Glutamatergic neuron (in vitro differentiated cells): ENCODE results near the gene MDM4. TPM values are rescaled to one million over a fixed set of nuclear protein-coding genes. Genes with fewer than 3 reads are reported as not detected.
A peak's percentile ranks its signal among the peaks of the same experiment; 100 is the strongest.

Experiments
- DNase-seq: peaks from one replicate; pipeline ENCODE4 v3.0.0; 2022
- H3K27ac Mint-ChIP-seq: one replicate; pipeline ENCODE4 v1.8.0; 2020; ENCODE audit warnings: mild to moderate bottlenecking, mixed read lengths, inconsistent platforms; ENCODE audit not compliant: unreplicated experiment
- H3K27me3 Mint-ChIP-seq: one replicate; pipeline ENCODE4 v1.8.0; 2020; ENCODE audit warnings: mild to moderate bottlenecking, moderate library complexity, mixed read lengths, inconsistent platforms; ENCODE audit not compliant: unreplicated experiment
- H3K36me3 Mint-ChIP-seq: one replicate; pipeline ENCODE4 v1.8.0; 2020; ENCODE audit warnings: mild to moderate bottlenecking, mixed read lengths, inconsistent platforms; ENCODE audit not compliant: unreplicated experiment
- H3K4me1 Mint-ChIP-seq: one replicate; pipeline ENCODE4 v1.8.0; 2020; ENCODE audit warnings: mild to moderate bottlenecking, low read depth, mixed read lengths, inconsistent platforms; ENCODE audit not compliant: unreplicated experiment
- H3K4me3 Mint-ChIP-seq: one replicate; pipeline ENCODE4 v1.8.0; 2020; ENCODE audit warnings: mild to moderate bottlenecking, mixed read lengths, inconsistent platforms; ENCODE audit not compliant: unreplicated experiment
- H3K9me3 Mint-ChIP-seq: one replicate; pipeline ENCODE4 v1.8.0; 2020; ENCODE audit warnings: mild to moderate bottlenecking, moderate library complexity, mixed read lengths, inconsistent platforms; ENCODE audit not compliant: unreplicated experiment
- CTCF ChIP-seq: fragments of 200-600 bp; sonication (generic); IDR thresholded peaks from one replicate; pipeline ENCODE4 v1.5.0; 2021; ENCODE audit not compliant: partially characterized antibody, unreplicated experiment
- total RNA-seq: library from RNA; stranded (reverse); fragmentation: NEBNext Ultra II Directional; extraction: Animal tissue kit (Norgen Biotek cat#: 25700); gene quantifications from one replicate; pipeline ENCODE4 v1.2.1, GENCODE V29; 2021; ENCODE audit not compliant: unreplicated experiment

MDM4 gene
- total RNA-seq, 1 donor from 2014 or later: 93.9 TPM

GRCh38 chr1:204600203-204600602 lies 84.0 kb downstream of the MDM4 start:
- H3K27me3 Mint-ChIP-seq: no peaks in the 10 kb centered on the region
- no peak for TF ChIP-seq CTCF
- no peak for DNase-seq
- H3K4me3 Mint-ChIP-seq: no peak overlapping the region
- no peak overlapping the region for H3K27ac Mint-ChIP-seq
- H3K36me3 Mint-ChIP-seq: no peaks in the 10 kb centered on the region
- H3K4me1 Mint-ChIP-seq: peaks cover 24% of the 10 kb centered on the region
- peaks cover 2% of the 10 kb centered on the region for H3K9me3 Mint-ChIP-seq

GRCh38 chr1:204600968-204601367 lies 84.8 kb downstream of the MDM4 start:
- peak; percentile 40 for TF ChIP-seq CTCF
- Mint-ChIP-seq H3K36me3 (no peaks in the 10 kb centered on the region), H3K27me3 (no peaks in the 10 kb centered on the region), H3K4me1 (peaks cover 24% of the 10 kb centered on the region), H3K27ac (no peak overlapping the region), H3K4me3 (no peak overlapping the region), H3K9me3 (peaks cover 2% of the 10 kb centered on the region)
- DNase-seq: no peak

- DNase-seq: no peak
- H3K27ac Mint-ChIP-seq: peak overlapping the region; percentile 52
Measured at GRCh38 chr1:204602111-204602579, 85.9 kb downstream of the MDM4 start.

DNA sequence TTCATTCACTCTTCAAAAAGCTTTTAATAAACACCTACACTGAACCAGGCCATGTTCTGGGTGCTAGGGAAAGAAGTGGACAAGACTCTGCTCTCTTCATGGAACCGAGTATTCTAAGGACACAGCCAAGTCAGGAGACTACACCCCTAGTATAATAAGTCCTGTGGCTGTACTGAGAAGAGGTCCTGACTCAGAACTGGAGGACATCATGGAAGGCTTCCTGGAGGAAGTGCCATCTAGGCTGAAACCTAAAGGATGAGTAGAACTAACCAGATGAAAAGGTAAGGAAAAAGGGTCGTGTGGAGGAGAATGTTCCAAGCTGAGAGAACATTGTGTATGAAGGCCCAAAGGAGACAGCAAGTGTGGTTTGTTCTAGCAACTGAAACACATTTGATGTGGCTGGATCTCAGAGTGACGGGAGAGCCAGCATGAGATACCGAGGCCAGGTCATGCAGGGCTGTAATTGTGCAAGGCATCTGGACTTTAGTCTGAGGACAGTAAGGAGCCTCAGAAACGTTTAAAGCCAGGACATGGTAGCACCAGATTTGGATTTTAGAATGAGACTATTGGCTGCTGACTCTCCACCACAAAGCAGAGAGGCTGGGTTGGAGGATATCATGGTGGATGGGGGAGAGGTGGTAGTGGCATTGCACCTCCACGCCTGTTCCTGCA lies 86.8 kb downstream of the MDM4 start:
- peaks cover 6% of the 10 kb centered on the region for H3K9me3 Mint-ChIP-seq
- peaks cover 6% of the 10 kb centered on the region for H3K36me3 Mint-ChIP-seq
- no peak for TF ChIP-seq CTCF
- no peak overlapping the region for H3K4me3 Mint-ChIP-seq
- DNase-seq: no peak
- H3K27ac Mint-ChIP-seq: no peak overlapping the region
- H3K4me1 Mint-ChIP-seq: peaks cover 30% of the 10 kb centered on the region
- H3K27me3 Mint-ChIP-seq: no peaks in the 10 kb centered on the region

More at GRCh38 chr1:204602111-204602579, 85.9 kb downstream of the MDM4 start:
- H3K27me3 Mint-ChIP-seq: no peaks in the 10 kb centered on the region
- peaks cover 24% of the 10 kb centered on the region for H3K4me1 Mint-ChIP-seq
- H3K36me3 Mint-ChIP-seq: no peaks in the 10 kb centered on the region
- TF ChIP-seq CTCF: no peak
- peaks cover 2% of the 10 kb centered on the region for H3K9me3 Mint-ChIP-seq
- H3K4me3 Mint-ChIP-seq: no peak overlapping the region

GRCh38 chr1:204605791-204606190 lies 89.6 kb downstream of the MDM4 start:
- Mint-ChIP-seq H3K27ac (no peak overlapping the region), H3K4me3 (no peak overlapping the region), H3K36me3 (peaks cover 6% of the 10 kb centered on the region), H3K9me3 (peaks cover 7% of the 10 kb centered on the region), H3K27me3 (no peaks in the 10 kb centered on the region), H3K4me1 (peaks cover 22% of the 10 kb centered on the region)
- no peak for DNase-seq
- TF ChIP-seq CTCF: no peak
